Kidney (tissue), 14 donors: ENCODE data around the gene SETD3. TPM values are rescaled to one million over a fixed set of nuclear protein-coding genes. Genes with fewer than 3 reads are reported as not detected.
A peak's percentile ranks its signal among the peaks of the same experiment; 100 is the strongest.

Experiments
- DNase-seq, 5 donors: peaks; one replicate each; pipeline ENCODE4 v3.0.0-alpha.2; 2013 to 2020
- FAIRE-seq: peaks from 2 replicates; lab custom pipeline; 2012; peaks lifted over from hg19 to GRCh38; lab: Jason Lieb, UNC
- H3K27ac ChIP-seq, 2 donors: one replicate each; pipeline ENCODE4 v1.7.0; 2013; ENCODE audit warnings: low read depth in 2 of 2, low read length in 2 of 2, inconsistent platforms in 1 of 2
- H3K27me3 ChIP-seq: one replicate; pipeline ENCODE4 v1.7.1; 2013; ENCODE audit warnings: low read length, inconsistent platforms; ENCODE audit not compliant: control insufficient read depth, insufficient read depth
- H3K36me3 ChIP-seq, 3 donors: one replicate each; pipeline versions ENCODE4 v1.7.0 to v1.7.1; 2013; ENCODE audit warnings: low read length in 3 of 3, control low read depth in 1 of 3, inconsistent platforms in 1 of 3; ENCODE audit not compliant: insufficient read depth in 3 of 3, control insufficient read depth in 2 of 3
- H3K4me1 ChIP-seq, 3 donors: one replicate each; pipeline versions ENCODE4 v1.7.0 to v1.7.1; 2013; ENCODE audit warnings: low read length in 3 of 3, inconsistent platforms in 1 of 3, low read depth in 1 of 3; ENCODE audit not compliant: control insufficient read depth in 2 of 3, insufficient read depth in 2 of 3
- H3K4me3 ChIP-seq, 3 donors: one replicate each; pipeline versions ENCODE4 v1.7.0 to v1.8.1; 2013; ENCODE audit warnings: low read length in 3 of 3, control low read depth in 1 of 3, inconsistent platforms in 1 of 3
- H3K9ac ChIP-seq, 3 donors: one replicate each; pipeline versions ENCODE4 v1.7.0 to v1.7.1; 2013; ENCODE audit warnings: low read length in 3 of 3, control low read depth in 1 of 3, inconsistent platforms in 1 of 3
- H3K9me3 ChIP-seq, 3 donors: one replicate each; pipeline versions ENCODE4 v1.7.0 to v1.7.1; 2013; ENCODE audit warnings: low read length in 3 of 3, control low read depth in 1 of 3, inconsistent platforms in 1 of 3; ENCODE audit not compliant: control insufficient read depth in 2 of 3, insufficient read depth in 1 of 3
- intact Hi-C: fragments of 100-400 bp; cut with DNase I; formaldehyde crosslinking; loops from one replicate; pipeline ENCODE4 v1.11.1; 2022
- polyA plus RNA-seq: library from polyadenylated mRNA; stranded (reverse); fragments of 350-450 nt; fragmentation: Illumina TruSeq; extraction: RNeasy Lipid Tissue Mini Kit (QIAGEN cat#74804); gene quantifications from one replicate; pipeline ENCODE4 v1.2.3, GENCODE V29; 2014; ENCODE audit warnings: low read depth, low replicate concordance; ENCODE audit not compliant: insufficient read depth
- total RNA-seq: library from RNA; stranded (reverse); fragmentation: NEBNext Ultra II Directional; extraction: Animal tissue kit (Norgen Biotek cat#: 25700); gene quantifications from one replicate; pipeline ENCODE4 v1.2.1, GENCODE V29; 2021
- TF ChIP-seq, protein P1 (sequence below): IDR thresholded peaks from 3 replicates; pipeline ENCODE4 v1.5.1; 2012; ENCODE audit warnings: mild to moderate bottlenecking, moderate library complexity, borderline replicate concordance; ENCODE audit not compliant: insufficient read depth; ENCODE audit errors: extremely low read depth
- donor health status: control.
- donor health status: control.
- donor health status: control.
- donor health status: control.
- donor health status: control.
- donor health status: DM: yes; HTN: yes; CAD: no.
- donor health status: Normal renal cell carcinoma (clear cell type).

The SETD3 gene
- total and polyA plus RNA-seq, 2 donors from 2014 or later, result 74.0 to 85.6 TPM

DNA sequence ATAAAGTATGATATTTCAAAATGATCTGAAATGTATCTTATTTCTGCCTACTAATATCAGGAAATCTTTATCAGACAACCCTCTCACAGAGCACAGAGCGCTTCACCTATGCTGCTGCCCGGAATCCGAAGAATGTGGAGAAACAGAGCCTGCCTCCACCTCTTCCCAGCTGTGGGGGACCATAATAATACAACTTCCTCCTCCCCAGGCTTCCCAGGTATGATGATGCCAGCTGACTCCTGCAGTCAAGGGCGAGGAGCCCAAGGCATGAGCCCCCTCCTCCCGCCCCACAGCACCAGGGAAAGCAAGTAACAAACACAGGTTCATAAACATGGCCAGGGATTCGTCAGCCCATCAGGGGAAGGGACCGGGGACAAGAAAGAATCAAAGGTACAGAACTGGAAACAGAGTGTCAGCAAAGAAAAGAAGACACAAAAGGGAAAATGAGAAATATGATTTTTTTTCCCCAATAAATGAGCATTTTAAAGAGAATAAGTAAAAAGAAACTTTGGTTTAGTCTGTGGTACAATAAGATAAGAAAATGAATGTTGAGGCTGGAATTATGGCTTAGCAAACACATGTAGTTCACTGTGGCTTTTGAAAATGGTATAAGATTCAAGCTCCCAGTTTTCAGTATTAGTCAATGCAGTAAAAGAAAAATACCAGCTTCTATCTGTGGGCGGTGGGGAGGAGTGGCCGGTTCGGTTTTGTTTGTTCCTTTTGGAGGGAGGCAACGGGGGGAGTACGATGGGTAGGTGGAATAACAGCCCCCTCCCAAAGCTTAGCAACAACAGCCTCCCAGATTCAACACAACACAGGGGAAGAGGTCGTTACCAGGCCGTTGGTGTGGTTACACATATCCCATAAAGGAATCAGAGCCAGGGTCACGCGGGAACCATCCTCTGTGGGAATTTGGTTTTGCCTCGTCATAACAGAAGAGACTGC lies 68.3 kb downstream of the SETD3 start:
- FAIRE-seq, result no peak
- intact Hi-C loops, result no loop called here
- H3K9ac ChIP-seq, result no peak overlapping the region

DNA sequence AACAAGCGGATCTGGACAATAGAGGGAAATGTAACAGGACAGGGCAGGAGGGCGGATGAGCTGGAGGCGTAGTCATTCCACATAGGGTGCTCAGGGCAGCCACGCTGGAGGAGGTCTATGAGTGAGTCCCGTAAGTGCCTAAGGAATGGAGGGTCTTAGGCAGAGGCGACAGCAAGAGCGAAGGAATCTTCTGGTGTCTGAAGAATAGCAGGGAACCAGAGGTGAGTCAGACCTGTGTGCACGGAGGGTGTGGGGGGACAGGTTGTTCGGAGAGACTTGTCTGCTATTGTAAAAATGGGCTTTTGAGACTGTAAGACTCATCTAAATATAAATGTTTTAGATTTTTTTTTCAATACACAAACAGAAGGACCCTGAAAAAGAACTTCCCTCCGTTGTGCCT lies 70.6 kb downstream of the SETD3 start:
- H3K4me1 ChIP-seq, result no peaks in the 10 kb centered on the region
- intact Hi-C loops, result no loop called here
- DNase-seq (no peak), FAIRE-seq (no peak)
- no peaks in the 10 kb centered on the region for H3K9me3 ChIP-seq
- H3K9ac ChIP-seq, result no peak overlapping the region
- no peaks in the 10 kb centered on the region for H3K27me3 ChIP-seq
- H3K27ac ChIP-seq, result no peak overlapping the region
- TF ChIP-seq, protein P1, sequence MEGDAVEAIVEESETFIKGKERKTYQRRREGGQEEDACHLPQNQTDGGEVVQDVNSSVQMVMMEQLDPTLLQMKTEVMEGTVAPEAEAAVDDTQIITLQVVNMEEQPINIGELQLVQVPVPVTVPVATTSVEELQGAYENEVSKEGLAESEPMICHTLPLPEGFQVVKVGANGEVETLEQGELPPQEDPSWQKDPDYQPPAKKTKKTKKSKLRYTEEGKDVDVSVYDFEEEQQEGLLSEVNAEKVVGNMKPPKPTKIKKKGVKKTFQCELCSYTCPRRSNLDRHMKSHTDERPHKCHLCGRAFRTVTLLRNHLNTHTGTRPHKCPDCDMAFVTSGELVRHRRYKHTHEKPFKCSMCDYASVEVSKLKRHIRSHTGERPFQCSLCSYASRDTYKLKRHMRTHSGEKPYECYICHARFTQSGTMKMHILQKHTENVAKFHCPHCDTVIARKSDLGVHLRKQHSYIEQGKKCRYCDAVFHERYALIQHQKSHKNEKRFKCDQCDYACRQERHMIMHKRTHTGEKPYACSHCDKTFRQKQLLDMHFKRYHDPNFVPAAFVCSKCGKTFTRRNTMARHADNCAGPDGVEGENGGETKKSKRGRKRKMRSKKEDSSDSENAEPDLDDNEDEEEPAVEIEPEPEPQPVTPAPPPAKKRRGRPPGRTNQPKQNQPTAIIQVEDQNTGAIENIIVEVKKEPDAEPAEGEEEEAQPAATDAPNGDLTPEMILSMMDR, result no peak
- H3K36me3 ChIP-seq, result peaks cover 0 to 26% (median 13%) of the 10 kb centered on the region in 3 donors
- no peak overlapping the region for H3K4me3 ChIP-seq

More for the DNA sequence above, 68.3 kb downstream of the SETD3 start:
- Histone ChIP-seq H3K36me3 (peaks cover 0 to 13% (median 7%) of the 10 kb centered on the region in 3 donors), H3K4me3 (no peak overlapping the region), H3K27ac (no peak overlapping the region), H3K4me1 (no peaks in the 10 kb centered on the region), H3K27me3 (no peaks in the 10 kb centered on the region), H3K9me3 (no peaks in the 10 kb centered on the region)
- peak in 3 of 5 donors; percentile 24 to 50 (median 40) for DNase-seq
- TF ChIP-seq, protein P1, result no peak

DNA sequence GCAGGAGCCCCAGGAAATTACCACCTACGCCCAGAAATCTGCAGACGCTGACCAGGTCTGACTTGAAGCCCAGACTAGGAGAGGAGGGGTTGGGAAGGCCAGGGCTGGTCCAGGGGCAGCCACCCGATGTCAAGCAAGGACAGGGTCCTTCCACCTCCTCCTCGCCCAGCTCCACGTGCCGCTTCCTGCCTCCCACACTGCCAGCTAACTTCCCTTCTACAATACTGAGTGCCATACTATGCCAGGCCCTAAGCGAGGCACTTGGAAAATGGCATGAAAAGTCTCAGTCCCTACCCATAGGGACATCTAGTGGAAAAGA lies 71.7 kb downstream of the SETD3 start:
- intact Hi-C loops, result no loop called here
- FAIRE-seq (no peak), DNase-seq (peak in 1 of 5 donors; percentile 52)
- no peaks in the 10 kb centered on the region for H3K9me3 ChIP-seq
- H3K4me3 ChIP-seq, result no peak overlapping the region
- no peaks in the 10 kb centered on the region for H3K27me3 ChIP-seq
- no peaks in the 10 kb centered on the region for H3K4me1 ChIP-seq
- H3K27ac ChIP-seq, result no peak overlapping the region
- peaks cover 0 to 33% (median 21%) of the 10 kb centered on the region in 3 donors for H3K36me3 ChIP-seq
- H3K9ac ChIP-seq, result no peak overlapping the region
- TF ChIP-seq, protein P1, result no peak
